PC-3 (cell line): ENCODE data around the gene RSL1D1. TPM values are rescaled to one million over a fixed set of nuclear protein-coding genes. Genes with fewer than 3 reads are reported as not detected.

Experiments used
- ATAC-seq: fragments of 200-7000 bp; cut with Tn5 transposase; 2 replicates; pipeline ENCODE4 v1.9.1; 2020; ENCODE audit warnings: mild to moderate bottlenecking, moderate library complexity
- BruUV-seq: library from RNA; stranded (reverse); fragments of 400-500 nt; replicated peaks from 2 replicates; lab custom pipeline; 2021; lab: Mats Ljungman, UMichigan
- CTCF ChIA-PET: fragments of 300-600 bp; sonication (Branson Sonifier 250); formaldehyde crosslinking; loops from one replicate; lab custom pipeline; 2022; ENCODE audit warnings: antibody characterized with exemption; lab: Charles Lee
- POLR2A ChIA-PET: fragments of 300-600 bp; sonication (Branson Sonifier 250); formaldehyde crosslinking; loops from one replicate; lab custom pipeline; 2022; ENCODE audit warnings: antibody characterized with exemption; ENCODE audit not compliant: unreplicated experiment; lab: Charles Lee
- DNase-seq: peaks from one replicate; pipeline ENCODE4 v3.0.0-alpha.2; 2015
- H2AFZ ChIP-seq: fragments of 300-600 bp; sonication (generic); 2 replicates; pipeline ENCODE4 v1.6.0; 2016; ENCODE audit warnings: antibody characterized with exemption, low read length
- H3F3A ChIP-seq: fragments of 300-600 bp; sonication (generic); one replicate; pipeline ENCODE4 v1.6.0; 2017; ENCODE audit warnings: antibody characterized with exemption, low read length, control low read depth, mild to moderate bottlenecking; ENCODE audit not compliant: unreplicated experiment
- H3K27ac ChIP-seq: fragments of 300-600 bp; sonication (generic); 2 replicates; pipeline ENCODE4 v1.5.1; 2016; ENCODE audit warnings: mild to moderate bottlenecking, low read length
- H3K27me3 ChIP-seq: fragments of 300-600 bp; sonication (generic); 2 replicates; pipeline ENCODE4 v1.6.1; 2016; ENCODE audit warnings: low read length, mixed read lengths
- H3K36me3 ChIP-seq: fragments of 300-600 bp; sonication (generic); 2 replicates; pipeline ENCODE4 v1.6.1; 2016; ENCODE audit warnings: low read depth, mixed run types, low read length, mixed read lengths
- H3K4me1 ChIP-seq: fragments of 300-600 bp; sonication (generic); 2 replicates; pipeline ENCODE4 v1.5.1; 2016; ENCODE audit warnings: low read length; ENCODE audit not compliant: insufficient read depth
- H3K4me2 ChIP-seq: fragments of 300-600 bp; sonication (generic); 2 replicates; pipeline ENCODE4 v1.6.0; 2016; ENCODE audit warnings: low read length
- H3K4me3 ChIP-seq: fragments of 300-600 bp; sonication (generic); 2 replicates; pipeline ENCODE4 v1.5.1; 2016; ENCODE audit warnings: mild to moderate bottlenecking, low read length, mixed read lengths
- H3K79me2 ChIP-seq: fragments of 300-600 bp; sonication (generic); 2 replicates; pipeline ENCODE4 v1.6.1; 2017; ENCODE audit warnings: low read length, mixed read lengths
- H3K9ac ChIP-seq: fragments of 300-600 bp; sonication (generic); 2 replicates; pipeline ENCODE4 v1.6.0; 2016; ENCODE audit warnings: mild to moderate bottlenecking, low read length
- H3K9me2 ChIP-seq: fragments of 300-600 bp; sonication (generic); replicated peaks from 2 replicates; pipeline ENCODE4 v1.6.1; 2016; ENCODE audit warnings: mixed run types, low read length, mixed read lengths
- H3K9me3 ChIP-seq: fragments of 300-600 bp; sonication (generic); 2 replicates; pipeline ENCODE4 v1.6.1; 2016; ENCODE audit warnings: low read length, mixed read lengths
- H4K20me1 ChIP-seq: fragments of 300-600 bp; sonication (generic); 2 replicates; pipeline ENCODE4 v1.6.1; 2016; ENCODE audit warnings: low read length, mixed read lengths
- CTCF ChIP-seq: fragments of 300-600 bp; sonication (generic); conservative IDR thresholded peaks from 2 replicates; pipeline ENCODE4 v1.5.1; 2017; ENCODE audit warnings: antibody characterized with exemption, low read depth, mild to moderate bottlenecking, low read length
- EZH2 ChIP-seq: fragments of 300-600 bp; sonication (generic); IDR thresholded peaks from one replicate; pipeline ENCODE4 v1.6.1; 2017; ENCODE audit warnings: antibody characterized with exemption, mild to moderate bottlenecking, low read length; ENCODE audit not compliant: unreplicated experiment
- EZH2phosphoT487 ChIP-seq: fragments of 300-600 bp; sonication (generic); IDR thresholded peaks from 2 replicates; pipeline ENCODE4 v1.6.1; 2018; ENCODE audit warnings: mild to moderate bottlenecking, antibody characterized with exemption, low read length, borderline replicate concordance
- intact Hi-C: fragments of 100-400 bp; cut with micrococcal nuclease; formaldehyde crosslinking; loops from 2 replicates; pipeline ENCODE4 v1.9.0; 2023
- total RNA-seq: library from RNA; depleted of rRNA; stranded (reverse); fragments of >200 nt; gene quantifications from 2 replicates; pipeline ENCODE4 v1.2.3, GENCODE V29; 2014

RSL1D1 gene
- total RNA-seq, 1 experiment from 2014 or later, result 75.9 TPM

- Histone ChIP-seq H3K9me3 (no peaks in the 10 kb centered on the region), H2AFZ (no peak overlapping the region), H3K9me2 (no peaks in the 10 kb centered on the region), H3K4me1 (0 out of 2 replicates have a peak, but pooled peaks cover 4% of the 10 kb centered on the region), H3K27ac (no peak overlapping the region), H4K20me1 (no peaks in the 10 kb centered on the region), H3K79me2 (no peaks in the 10 kb centered on the region), H3K27me3 (no peaks in the 10 kb centered on the region), H3K4me2 (no peak overlapping the region), H3K4me3 (no peak overlapping the region), H3K9ac (no peak overlapping the region), H3K36me3 (no peaks in the 10 kb centered on the region), H3F3A (no peaks in the 10 kb centered on the region)
- no peak for TF ChIP-seq CTCF
- no peak for TF ChIP-seq EZH2phosphoT487
- TF ChIP-seq EZH2, result no peak
- no peak for ATAC-seq
- POLR2A ChIA-PET, result no interaction called here
- DNase-seq, result no peak
- CTCF ChIA-PET, result no interaction called here
- intact Hi-C loops, result no loop called here
- no TSS peak for BruUV-seq
Observed at GRCh38 chr16:11805556-11805955, 45.8 kb downstream of the RSL1D1 start.

- intact Hi-C loops, result no loop called here
- TF ChIP-seq EZH2phosphoT487, result no peak
- TF ChIP-seq CTCF, result no peak
- no peak for TF ChIP-seq EZH2
- ChIA-PET POLR2A (no interaction called here), CTCF (no interaction called here)
- DNase-seq, result peak; percentile 4
- Histone ChIP-seq H3K9me3 (no peaks in the 10 kb centered on the region), H4K20me1 (no peaks in the 10 kb centered on the region), H3K9me2 (no peaks in the 10 kb centered on the region), H3K36me3 (no peaks in the 10 kb centered on the region), H3K4me2 (no peak overlapping the region), H3K79me2 (peaks cover 17% of the 10 kb centered on the region), H2AFZ (no peak overlapping the region), H3F3A (no peaks in the 10 kb centered on the region), H3K9ac (no peak overlapping the region), H3K27me3 (no peaks in the 10 kb centered on the region), H3K27ac (no peak overlapping the region), H3K4me3 (no peak overlapping the region), H3K4me1 (peaks cover 6% of the 10 kb centered on the region)
- no TSS peak for BruUV-seq
- ATAC-seq, result no peak
Observed at GRCh38 chr16:11801481-11802021, 49.8 kb downstream of the RSL1D1 start.

- POLR2A ChIA-PET, result no interaction called here
- CTCF ChIA-PET, result no interaction called here
- no TSS peak for BruUV-seq
- Histone ChIP-seq H3K4me3 (no peak overlapping the region), H3K27ac (no peak overlapping the region), H3K4me1 (peaks cover 11% of the 10 kb centered on the region), H3K4me2 (no peak overlapping the region), H3K79me2 (peaks cover 29% of the 10 kb centered on the region), H3K27me3 (no peaks in the 10 kb centered on the region), H4K20me1 (0 out of 2 replicates have a peak, but pooled peaks cover 3% of the 10 kb centered on the region), H3F3A (no peaks in the 10 kb centered on the region), H3K36me3 (no peaks in the 10 kb centered on the region), H2AFZ (no peak overlapping the region), H3K9me2 (no peaks in the 10 kb centered on the region), H3K9ac (no peak overlapping the region), H3K9me3 (no peaks in the 10 kb centered on the region)
- DNase-seq (no peak), ATAC-seq (no peak)
- intact Hi-C loops, result no loop called here
- TF ChIP-seq EZH2 (no peak), CTCF (no peak), EZH2phosphoT487 (no peak)
Observed at GRCh38 chr16:11800382-11800718, 51.0 kb downstream of the RSL1D1 start.
